Central memory CD4-positive, alpha-beta T cell (primary cell): ENCODE data around the gene PIGV.
A peak's percentile ranks its signal among the peaks of the same experiment; 100 is the strongest.

Experiments used
- DNase-seq: peaks from one replicate; pipeline ENCODE4 v3.0.0; 2022

Gene PIGV

GRCh38 chr1:26774462-26774861 lies 13.3 kb upstream of the PIGV start:
- DNase-seq, result no peak

GRCh38 chr1:26775666-26776065 lies 12.1 kb upstream of the PIGV start:
- DNase-seq, result no peak

- DNase-seq, result no peak
These were observed 8.6 kb upstream of the PIGV start for GRCh38 chr1:26779098-26779668.

GRCh38 chr1:26780344-26780957 lies 7.3 kb upstream of the PIGV start:
- DNase-seq, result no peak

GRCh38 chr1:26781206-26781825 lies 6.4 kb upstream of the PIGV start:
- no peak for DNase-seq

- DNase-seq, result no peak
These were observed 5.1 kb upstream of the PIGV start for GRCh38 chr1:26782521-26783212.

GRCh38 chr1:26783646-26784022 lies 4.1 kb upstream of the PIGV start:
- no peak for DNase-seq

- DNase-seq, result no peak
These were observed 3.5 kb upstream of the PIGV start for GRCh38 chr1:26784023-26784871.

- DNase-seq, result no peak
These were observed 2.9 kb upstream of the PIGV start for GRCh38 chr1:26784886-26785285.

- peak; percentile 31 for DNase-seq
These were observed 1.9 kb upstream of the PIGV start for GRCh38 chr1:26785611-26786436.

- DNase-seq, result no peak
These were observed 1.0 kb upstream of the PIGV start for GRCh38 chr1:26786437-26787380.

- DNase-seq, result peak; percentile 79
These were observed 407 bp upstream of the PIGV start for GRCh38 chr1:26787381-26787705.

GRCh38 chr1:26788515-26788785 lies 700 bp downstream of the PIGV start:
- DNase-seq, result no peak

GRCh38 chr1:26788836-26789611 lies 1.3 kb downstream of the PIGV start:
- peak; percentile 85 for DNase-seq

- no peak for DNase-seq
These were observed 1.8 kb downstream of the PIGV start for GRCh38 chr1:26789612-26789865.

- DNase-seq, result no peak
These were observed 2.2 kb downstream of the PIGV start for GRCh38 chr1:26789931-26790330.

- no peak for DNase-seq
These were observed 2.8 kb downstream of the PIGV start for GRCh38 chr1:26790551-26790953.

- no peak for DNase-seq
These were observed 3.4 kb downstream of the PIGV start for GRCh38 chr1:26791148-26791547.

GRCh38 chr1:26791626-26792025 lies 3.9 kb downstream of the PIGV start:
- DNase-seq, result no peak

- DNase-seq, result no peak
These were observed 5.2 kb downstream of the PIGV start for GRCh38 chr1:26792924-26793323.

GRCh38 chr1:26794391-26794790 lies 6.6 kb downstream of the PIGV start:
- DNase-seq, result no peak
